ENCODE results near the gene KLK5. TPM values are rescaled to one million over a fixed set of nuclear protein-coding genes. Genes with fewer than 3 reads are reported as not detected.

Gene KLK5
- total RNA-seq, 4 donors from 2014 or later = not detected

GRCh38 chr19:50947123-50947522 is 5.7 kb downstream of the KLK5 start:
- Histone ChIP-seq H3K9me3 (no peaks in the 10 kb centered on the region), H3K4me1 (no peaks in the 10 kb centered on the region), H3K27me3 (peaks cover 0 to 57% (median 0%) of the 10 kb centered on the region in 4 donors), H3K36me3 (no peaks in the 10 kb centered on the region), H3K27ac (replicated peaks in 1 of 4) (no peak overlapping the region), H3K4me3 (no peak overlapping the region)
- 75% methylated on average over 4 of the region's 4 CpGs for WGBS
- TF ChIP-seq EP300 (IDR thresholded peaks at IDR 0.05) (no peak), CTCF (IDR thresholded peaks at IDR 0.05) (no peak), POLR2A (IDR thresholded peaks at IDR 0.05; ENCODE audit: low read depth) (no peak), POLR2AphosphoS5 (IDR thresholded peaks at IDR 0.05) (no peak)
- no peak for DNase-seq (ENCODE audit: extremely low spot score)
- intact Hi-C loops (cut with DNase I) = no loop called here

- 61% methylated on average over 4 of the region's 4 CpGs for WGBS
- H3K9me3 ChIP-seq = peaks cover 0 to 10% (median 4%) of the 10 kb centered on the region in 4 donors
These were observed 8.0 kb downstream of the KLK5 start for GRCh38 chr19:50944795-50945194.

GRCh38 chr19:50943074-50943828 is 9.6 kb downstream of the KLK5 start:
- TF ChIP-seq CTCF (IDR thresholded peaks at IDR 0.05) (no peak), EP300 (IDR thresholded peaks at IDR 0.05) (no peak), POLR2A (IDR thresholded peaks at IDR 0.05; ENCODE audit: low read depth) (no peak), POLR2AphosphoS5 (IDR thresholded peaks at IDR 0.05) (no peak)
- DNase-seq (ENCODE audit: extremely low spot score) = no peak
- Histone ChIP-seq H3K27me3 (peaks cover 0 to 50% (median 3%) of the 10 kb centered on the region in 4 donors), H3K27ac (replicated peaks in 1 of 4) (no peak overlapping the region), H3K9me3 (peaks cover 0 to 18% (median 11%) of the 10 kb centered on the region in 4 donors), H3K4me1 (no peaks in the 10 kb centered on the region), H3K36me3 (no peaks in the 10 kb centered on the region), H3K4me3 (no peak overlapping the region)
- WGBS = 73% methylated on average over 9 of the region's 10 CpGs
- intact Hi-C loops (cut with DNase I) = no loop called here

More at GRCh38 chr19:50944795-50945194, 8.0 kb downstream of the KLK5 start:
- no peak for DNase-seq (ENCODE audit: extremely low spot score)
- TF ChIP-seq CTCF (IDR thresholded peaks at IDR 0.05) (no peak), POLR2AphosphoS5 (IDR thresholded peaks at IDR 0.05) (no peak), EP300 (IDR thresholded peaks at IDR 0.05) (no peak), POLR2A (IDR thresholded peaks at IDR 0.05; ENCODE audit: low read depth) (no peak)
- Histone ChIP-seq H3K27ac (replicated peaks in 1 of 4) (no peak overlapping the region), H3K4me3 (no peak overlapping the region), H3K4me1 (no peaks in the 10 kb centered on the region), H3K27me3 (peaks cover 0 to 50% (median 3%) of the 10 kb centered on the region in 4 donors), H3K36me3 (no peaks in the 10 kb centered on the region)
- intact Hi-C loops (cut with DNase I) = no loop called here

- intact Hi-C loops (cut with DNase I) = no loop called here
- 68% methylated on average over 2 of the region's 2 CpGs for WGBS
- TF ChIP-seq POLR2AphosphoS5 (IDR thresholded peaks at IDR 0.05) (no peak), EP300 (IDR thresholded peaks at IDR 0.05) (no peak), POLR2A (IDR thresholded peaks at IDR 0.05; ENCODE audit: low read depth) (no peak), CTCF (IDR thresholded peaks at IDR 0.05) (no peak)
- Histone ChIP-seq H3K27me3 (peaks cover 0 to 46% (median 3%) of the 10 kb centered on the region in 4 donors), H3K4me3 (no peak overlapping the region), H3K4me1 (no peaks in the 10 kb centered on the region), H3K27ac (replicated peaks in 1 of 4) (no peak overlapping the region), H3K36me3 (no peaks in the 10 kb centered on the region), H3K9me3 (peaks cover 0 to 18% (median 11%) of the 10 kb centered on the region in 4 donors)
- DNase-seq (ENCODE audit: extremely low spot score) = no peak
These were observed 13.2 kb downstream of the KLK5 start for GRCh38 chr19:50939596-50939995.

Data from esophagus muscularis mucosa (tissue), 4 donors.